H1 (cell line): ENCODE results near the gene KRTAP12-2. TPM values are rescaled to one million over a fixed set of nuclear protein-coding genes. Genes with fewer than 3 reads are reported as not detected.
"Not testable (repeated sequence)": the region's sequence is repeated elsewhere in the genome, so short reads cannot be mapped to it uniquely, and the experiment has no call there.

Experiments used
- CTCF ChIA-PET: fragments of 300-600 bp; sonication (Branson Sonifier 250); formaldehyde crosslinking; loops from one replicate; lab custom pipeline; 2021; ENCODE audit not compliant: partially characterized antibody; lab: Charles Lee
- POLR2A ChIA-PET: fragments of 300-600 bp; sonication (Branson Sonifier 250); formaldehyde crosslinking; loops from one replicate; lab custom pipeline; 2021; ENCODE audit warnings: inconsistent platforms; ENCODE audit not compliant: partially characterized antibody; lab: Charles Lee
- DNase-seq, 2 experiments: peaks; one replicate each; pipeline versions ENCODE4 v3.0.0 to v3.0.0-alpha.2; 2010 to 2022; ENCODE audit warnings: low spot score in 2 of 2, low read depth in 1 of 2, mixed read lengths in 1 of 2
- FAIRE-seq: peaks from 2 replicates; lab custom pipeline; 2011; peaks lifted over from hg19 to GRCh38; lab: Jason Lieb, UNC
- H2AFZ ChIP-seq: 2 replicates; pipeline ENCODE4 v1.8.1; 2012; ENCODE audit warnings: low read length, inconsistent platforms
- H2AK5ac ChIP-seq: 2 replicates; pipeline ENCODE4 v1.6.1; 2013; ENCODE audit warnings: low read depth, low read length
- H2BK120ac ChIP-seq: replicated peaks from 2 replicates; pipeline ENCODE3; 2013; ENCODE audit warnings: low read depth, low read length, inconsistent platforms
- H2BK12ac ChIP-seq: 2 replicates; pipeline ENCODE4 v1.6.1; 2013; ENCODE audit warnings: low read depth, low read length
- H2BK15ac ChIP-seq: 2 replicates; pipeline ENCODE4 v1.6.1; 2013; ENCODE audit warnings: low read length
- H2BK20ac ChIP-seq: 2 replicates; pipeline ENCODE4 v1.6.1; 2013; ENCODE audit warnings: low read length
- H2BK5ac ChIP-seq: 2 replicates; pipeline ENCODE4 v1.6.1; 2013; ENCODE audit warnings: low read depth, low read length
- H3K14ac ChIP-seq: 2 replicates; pipeline ENCODE4 v1.6.1; 2013; ENCODE audit warnings: inconsistent platforms; ENCODE audit not compliant: insufficient read length
- H3K18ac ChIP-seq: 2 replicates; pipeline ENCODE4 v1.6.1; 2013; ENCODE audit warnings: low read length; ENCODE audit errors: extremely low read depth
- H3K23ac ChIP-seq: 2 replicates; pipeline ENCODE4 v1.6.1; 2013; ENCODE audit warnings: inconsistent platforms; ENCODE audit not compliant: insufficient read length
- H3K23me2 ChIP-seq: 2 replicates; pipeline ENCODE4 v1.6.1; 2013; ENCODE audit warnings: low read depth, low read length
- H3K27ac ChIP-seq: 2 replicates; pipeline ENCODE4 v1.6.1; 2011; ENCODE audit warnings: low read depth, low read length, inconsistent platforms
- H3K27me3 ChIP-seq, 4 experiments: replicated peaks in 1 of 4; 1 replicate in 1 of 4; 2 replicates in 3 of 4; pipeline versions ENCODE4 v1.6.1 to v1.8.1; 2011 to 2013; ENCODE audit warnings: low read length in 3 of 4, mild to moderate bottlenecking in 3 of 4, inconsistent platforms in 2 of 4, mixed read lengths in 2 of 4, moderate library complexity in 1 of 4; ENCODE audit not compliant: control insufficient read depth in 3 of 4, insufficient read depth in 3 of 4; ENCODE audit errors: extremely low read depth in 1 of 4
- H3K36me3 ChIP-seq, 4 experiments: 2 replicates each; pipeline versions ENCODE4 v1.6.1 to v1.8.1; 2011 to 2013; ENCODE audit warnings: mild to moderate bottlenecking in 4 of 4, low read length in 3 of 4, moderate library complexity in 2 of 4, control low read depth in 1 of 4, inconsistent platforms in 1 of 4; ENCODE audit not compliant: insufficient read depth in 4 of 4, control insufficient read depth in 2 of 4
- H3K4ac ChIP-seq: replicated peaks from 2 replicates; pipeline ENCODE3; 2013; ENCODE audit warnings: low read length, low read depth, mixed read lengths, inconsistent platforms; ENCODE audit not compliant: insufficient read length
- H3K4me1 ChIP-seq, 4 experiments: replicated peaks in 1 of 4; 1 replicate in 1 of 4; 2 replicates in 3 of 4; pipeline versions ENCODE4 v1.6.1 to v1.8.1; 2011 to 2013; ENCODE audit warnings: low read length in 3 of 4, inconsistent platforms in 2 of 4, mixed read lengths in 1 of 4; ENCODE audit not compliant: insufficient read depth in 4 of 4, control insufficient read depth in 3 of 4
- H3K4me2 ChIP-seq, 2 experiments: 2 replicates each; pipeline versions ENCODE4 v1.6.1 to v1.8.1; 2011 to 2013; ENCODE audit warnings: low read depth in 2 of 2, low read length in 2 of 2, control low read depth in 1 of 2, inconsistent platforms in 1 of 2, mild to moderate bottlenecking in 1 of 2; ENCODE audit not compliant: insufficient read depth in 1 of 2
- H3K4me3 ChIP-seq, 4 experiments: fragments of 200-600, 300-600 bp in 1 of 4; sonication (generic), shearing (Covaris generic), sonication (Bioruptor Twin) in 1 of 4; 2 replicates each; pipeline versions ENCODE4 v1.5.1 to v1.8.1; 2011 to 2016; ENCODE audit warnings: low read length in 4 of 4, low read depth in 3 of 4, control low read depth in 2 of 4, inconsistent platforms in 2 of 4, mild to moderate bottlenecking in 2 of 4, mixed read lengths in 1 of 4, moderate library complexity in 1 of 4; ENCODE audit not compliant: insufficient read depth in 2 of 4; ENCODE audit errors: extremely low read depth in 1 of 4
- H3K56ac ChIP-seq: replicated peaks from 2 replicates; pipeline ENCODE3; 2013; ENCODE audit warnings: low read depth, mild to moderate bottlenecking, mixed read lengths, low read length, inconsistent platforms; ENCODE audit not compliant: insufficient read length
- H3K79me1 ChIP-seq: 2 replicates; pipeline ENCODE4 v1.6.1; 2013; ENCODE audit warnings: low read depth, low read length, control low read depth
- H3K79me2 ChIP-seq, 2 experiments: 2 replicates each; pipeline versions ENCODE4 v1.6.1 to v1.8.1; 2012 to 2013; ENCODE audit warnings: low read length in 2 of 2, mild to moderate bottlenecking in 2 of 2, inconsistent platforms in 1 of 2; ENCODE audit not compliant: insufficient read depth in 2 of 2, control insufficient read depth in 1 of 2
- H3K9ac ChIP-seq, 4 experiments: replicated peaks in 1 of 4; 1 replicate in 1 of 4; 2 replicates in 3 of 4; pipeline versions ENCODE4 v1.6.1 to v1.8.1; 2011 to 2013; ENCODE audit warnings: low read depth in 3 of 4, low read length in 3 of 4, control low read depth in 2 of 4, mild to moderate bottlenecking in 2 of 4, moderate library complexity in 2 of 4, inconsistent platforms in 1 of 4; ENCODE audit errors: extremely low read depth in 1 of 4
- H3K9me3 ChIP-seq, 2 experiments: 2 replicates each; pipeline versions ENCODE4 v1.6.1 to v1.8.1; 2012 to 2013; ENCODE audit warnings: mild to moderate bottlenecking in 2 of 2, moderate library complexity in 2 of 2, control low read depth in 1 of 2, inconsistent platforms in 1 of 2, low read depth in 1 of 2, low read length in 1 of 2, mixed read lengths in 1 of 2; ENCODE audit not compliant: insufficient read depth in 2 of 2
- H4K20me1 ChIP-seq, 2 experiments: replicated peaks in 1 of 2; 2 replicates each; pipeline versions ENCODE3 to v1.8.1; 2011 to 2013; ENCODE audit warnings: inconsistent platforms in 2 of 2, low read length in 2 of 2, mild to moderate bottlenecking in 1 of 2; ENCODE audit not compliant: insufficient read depth in 2 of 2, control insufficient read depth in 1 of 2
- H4K5ac ChIP-seq: 2 replicates; pipeline ENCODE4 v1.6.1; 2013; ENCODE audit warnings: low read length, low read depth, mixed read lengths, inconsistent platforms; ENCODE audit not compliant: insufficient read length
- H4K8ac ChIP-seq: 2 replicates; pipeline ENCODE4 v1.8.0; 2013; ENCODE audit warnings: mild to moderate bottlenecking, moderate library complexity, low read length, inconsistent platforms; ENCODE audit not compliant: insufficient read depth; ENCODE audit errors: extremely low read depth
- H4K91ac ChIP-seq: replicated peaks from 2 replicates; pipeline ENCODE3; 2013; ENCODE audit warnings: low read length, mixed read lengths, inconsistent platforms; ENCODE audit not compliant: insufficient read length
- KDM1A ChIP-seq: fragments of 200-600, 300-600 bp; sonication (generic); IDR thresholded peaks from 2 replicates; pipeline ENCODE4 v1.7.1; 2016; ENCODE audit warnings: mild to moderate bottlenecking, low read length, borderline replicate concordance
- WGBS, 2 experiments: shearing (Covaris generic) in 1 of 2; methylation state at CpG; one replicate each; pipeline versions ENCODE4 v1.1.6 to v1.1.7; 2013 to 2015; ENCODE audit warnings: low lambda C conversion rate in 2 of 2, mixed read lengths in 2 of 2, inconsistent platforms in 1 of 2, low coverage in 1 of 2, missing lambda C conversion rate in 1 of 2; ENCODE audit not compliant: insufficient replicate concordance in 2 of 2, insufficient coverage in 1 of 2, insufficient read length in 1 of 2; ENCODE audit errors: extremely low coverage in 1 of 2, missing lambda C conversion rate in 1 of 2; 5-methylcytosine and 5-hydroxymethylcytosine counted together
- polyA plus RNA-seq, 7 experiments: library from polyadenylated mRNA; depleted of rRNA in 3 of 7; stranded (reverse) in 5 of 7; unstranded in 2 of 7; fragments of >200 nt in 5 of 7; fragments of 200-250 nt in 2 of 7; gene quantifications; 1 replicate in 5 of 7; 2 replicates in 1 of 7; 4 replicates in 1 of 7; pipeline versions ENCODE4 v1.2.1 to v1.2.3, GENCODE V29; 2011 to 2013; ENCODE audit warnings: missing spikeins in 2 of 7, mixed read lengths in 2 of 7
- total RNA-seq: library from RNA; stranded (reverse); fragmentation: NEBNext Ultra II Directional; extraction: Animal tissue kit (Norgen Biotek cat#: 25700); gene quantifications from 2 replicates; pipeline ENCODE4 v1.2.1, GENCODE V29; 2021

Gene KRTAP12-2
- total and polyA plus RNA-seq, 2 of the 8 experiments (the other 6 are each of a cell fraction or from before 2014, with no cell fraction given): 0.50 TPM; not detected in 1

DNA sequence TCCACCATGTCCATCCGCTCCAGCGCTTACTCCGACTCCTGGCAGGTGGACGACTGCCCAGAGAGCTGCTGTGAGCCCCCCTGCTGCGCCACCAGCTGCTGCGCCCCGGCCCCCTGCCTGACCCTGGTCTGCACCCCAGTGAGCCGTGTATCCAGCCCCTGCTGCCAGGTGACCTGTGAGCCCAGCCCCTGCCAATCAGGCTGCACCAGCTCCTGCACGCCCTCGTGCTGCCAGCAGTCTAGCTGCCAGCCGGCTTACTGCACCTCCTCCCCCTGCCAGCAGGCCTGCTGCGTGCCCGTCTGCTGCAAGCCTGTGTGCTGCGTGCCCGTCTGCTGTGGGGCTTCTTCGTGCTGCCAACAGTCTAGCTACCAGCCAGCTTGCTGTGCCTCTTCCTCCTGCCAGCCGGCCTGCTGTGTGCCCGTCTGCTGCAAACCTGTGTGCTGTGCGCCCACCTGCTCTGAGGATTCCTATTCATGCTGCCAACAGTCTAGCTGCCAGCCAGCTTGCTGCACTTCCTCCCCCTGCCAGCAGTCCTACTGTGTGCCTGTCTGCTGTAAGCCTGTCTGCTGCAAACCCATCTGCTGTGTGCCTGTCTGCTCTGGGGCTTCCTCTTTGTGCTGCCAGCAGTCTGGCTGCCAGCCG, 39.4 kb downstream of the KRTAP12-2 start:
- H4K20me1 ChIP-seq, H3K9ac ChIP-seq, H2BK15ac ChIP-seq, H2BK20ac ChIP-seq, H3K79me2 ChIP-seq, H3K14ac ChIP-seq, H3K56ac ChIP-seq, H2BK5ac ChIP-seq, H2BK120ac ChIP-seq, H3K23ac ChIP-seq, FAIRE-seq, H3K4me2 ChIP-seq, H2BK12ac ChIP-seq, H4K5ac ChIP-seq, H3K4me3 ChIP-seq, H3K4me1 ChIP-seq, H4K91ac ChIP-seq, H3K4ac ChIP-seq, H3K23me2 ChIP-seq, H3K27ac ChIP-seq, H3K36me3 ChIP-seq, H2AK5ac ChIP-seq, H3K27me3 ChIP-seq, H4K8ac ChIP-seq, H3K79me1 ChIP-seq, H2AFZ ChIP-seq, POLR2A ChIA-PET, H3K18ac ChIP-seq: not testable (repeated sequence)
- CTCF ChIA-PET: interaction anchor here (0.6 to 2.5 kb wide), 6 partner anchors 8 to 395 kb away, joined by 3 to 9 read pairs (median 3); no protein-coding TSS in a partner anchor
- H3K9me3 ChIP-seq: peaks cover 16% of the 10 kb centered on the region in 2 experiments
- 0 out of 2 replicates have a peak, but pooled peaks have one; percentile 13 for TF ChIP-seq KDM1A
- 83% methylated on average over 15 of the region's 20 CpGs; no CpG with 5 or more reads in 1 of the 2 experiments for WGBS, 2 experiments
- DNase-seq: peak in 1 of 2 experiments; percentile 42
